RWPE1 (cell line): ENCODE measurements around the gene CELF4.
A peak's percentile ranks its signal among the peaks of the same experiment; 100 is the strongest.

Experiments
- CTCF ChIA-PET: fragments of 350-600 bp; sonication (Branson Sonifier 250); formaldehyde crosslinking; extraction: SDS; loops from one replicate; lab custom pipeline; 2021; lab: Yijun Ruan, JAX
- POLR2A ChIA-PET: fragments of 400-600 bp; formaldehyde crosslinking; extraction: SDS; loops from one replicate; lab custom pipeline; 2020; ENCODE audit warnings: antibody characterized with exemption; ENCODE audit not compliant: low non-redundant PET; lab: Yijun Ruan, JAX
- DNase-seq: peaks from one replicate; pipeline ENCODE4 v3.0.0; 2012; ENCODE audit warnings: low spot score
- H3K27ac ChIP-seq: fragments of 450-650 bp; 2 replicates; pipeline ENCODE4 v1.5.1; 2017
- CTCF ChIP-seq: fragments of 450-650 bp; conservative IDR thresholded peaks from 2 replicates; pipeline ENCODE4 v1.5.1; 2017; ENCODE audit warnings: low read depth, mild to moderate bottlenecking

CELF4 gene

GRCh38 chr18:37534627-37535026 lies 31.0 kb downstream of the CELF4 start:
- H3K27ac ChIP-seq, result no peak overlapping the region
- TF ChIP-seq CTCF, result no peak
- DNase-seq, result no peak
- CTCF ChIA-PET, result no interaction called here
- POLR2A ChIA-PET, result no interaction called here

DNA sequence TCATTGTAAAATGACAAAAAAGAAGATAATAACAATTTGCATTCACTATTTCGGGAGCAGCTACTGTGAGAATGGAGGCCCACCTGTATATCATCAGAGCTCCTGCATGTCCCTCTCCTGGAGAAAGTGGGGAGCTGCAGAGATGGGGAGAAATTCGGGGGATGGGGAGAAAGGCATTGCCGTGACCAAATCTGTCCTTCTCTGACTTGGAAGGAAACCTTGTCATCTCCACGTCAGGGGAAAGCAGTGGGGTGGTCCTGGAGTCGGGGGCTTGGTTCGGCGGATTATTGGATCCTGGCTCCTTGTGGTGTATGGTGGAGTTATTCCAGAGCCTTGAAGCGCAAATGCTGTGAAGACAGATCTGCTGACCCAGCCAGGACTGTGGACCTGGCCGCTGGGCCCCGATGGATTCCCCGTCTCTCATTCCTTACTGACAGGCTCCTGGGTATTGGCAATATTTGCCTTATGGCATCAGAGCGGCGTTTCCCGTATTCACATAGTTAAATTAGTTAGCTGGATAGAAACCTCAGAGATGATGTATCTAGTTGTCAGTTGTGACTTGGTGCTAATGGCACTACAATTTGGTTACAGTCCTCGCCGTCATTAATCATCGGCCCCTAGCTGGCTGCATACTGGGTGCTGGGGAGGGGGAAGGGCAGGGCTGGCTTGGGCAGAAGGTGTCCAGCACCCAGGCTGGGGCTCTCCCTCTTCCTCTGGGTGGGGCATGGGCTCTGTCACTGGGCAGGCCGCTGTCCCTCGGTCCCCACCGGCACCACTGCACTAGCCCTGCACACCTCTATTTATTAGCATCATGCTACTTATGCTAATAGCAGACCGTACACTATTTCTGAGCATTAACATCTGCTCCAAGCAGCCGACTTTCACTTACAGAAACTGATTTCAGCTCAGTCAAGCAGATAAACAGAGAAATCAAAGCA lies 31.7 kb downstream of the CELF4 start:
- H3K27ac ChIP-seq, result no peak overlapping the region
- peak; percentile 4 for DNase-seq
- ChIA-PET POLR2A (no interaction called here), CTCF (interaction anchor here (0.8 kb wide), 1 partner anchor 54 kb away, joined by 3 read pairs; no protein-coding TSS in a partner anchor)
- no peak for TF ChIP-seq CTCF

DNA sequence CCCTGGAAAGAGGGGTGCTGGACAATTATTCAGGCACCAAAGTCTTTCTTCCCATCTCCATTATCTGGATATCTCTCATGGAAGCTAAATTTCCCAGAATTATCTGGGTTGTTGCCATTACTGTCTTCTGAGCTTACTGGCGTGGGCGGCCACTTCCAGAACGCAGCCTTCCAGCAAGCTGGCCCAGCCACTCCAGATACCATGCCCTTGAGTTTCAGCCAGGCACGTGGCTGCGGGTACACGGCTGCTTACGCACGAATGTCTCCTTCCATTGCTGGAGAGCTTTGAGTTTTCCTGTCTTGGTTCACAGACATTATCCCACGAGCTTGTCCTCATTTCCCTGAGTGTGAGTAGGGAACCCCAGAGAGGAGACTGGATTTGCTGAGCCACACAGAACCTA lies 32.7 kb downstream of the CELF4 start:
- no peak for DNase-seq
- CTCF ChIA-PET, result no interaction called here
- TF ChIP-seq CTCF, result no peak
- H3K27ac ChIP-seq, result no peak overlapping the region
- POLR2A ChIA-PET, result no interaction called here

DNA sequence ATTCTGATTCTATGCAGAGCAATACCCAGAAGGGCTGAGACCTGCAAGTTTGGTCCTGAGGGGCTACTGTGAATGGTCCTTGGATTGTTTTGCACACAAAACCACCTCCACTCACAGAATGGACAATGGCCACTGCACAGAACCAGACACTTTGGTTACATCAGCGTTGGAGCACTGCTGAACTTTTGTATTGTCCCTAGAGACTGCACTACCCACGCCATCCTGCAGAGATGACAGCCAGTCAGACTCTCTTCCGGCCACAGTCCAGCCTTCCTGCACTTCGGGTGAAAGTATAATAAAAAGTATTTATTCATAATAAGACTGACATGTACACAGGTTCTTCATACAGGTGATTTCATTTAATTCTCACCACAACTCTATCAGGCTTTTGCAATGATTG lies 35.7 kb downstream of the CELF4 start:
- TF ChIP-seq CTCF, result no peak
- no peak overlapping the region for H3K27ac ChIP-seq
- ChIA-PET CTCF (interaction anchor here (0.6 kb wide), 1 partner anchor 476 kb away, joined by 3 read pairs; no protein-coding TSS in a partner anchor), POLR2A (no interaction called here)
- DNase-seq, result no peak

DNA sequence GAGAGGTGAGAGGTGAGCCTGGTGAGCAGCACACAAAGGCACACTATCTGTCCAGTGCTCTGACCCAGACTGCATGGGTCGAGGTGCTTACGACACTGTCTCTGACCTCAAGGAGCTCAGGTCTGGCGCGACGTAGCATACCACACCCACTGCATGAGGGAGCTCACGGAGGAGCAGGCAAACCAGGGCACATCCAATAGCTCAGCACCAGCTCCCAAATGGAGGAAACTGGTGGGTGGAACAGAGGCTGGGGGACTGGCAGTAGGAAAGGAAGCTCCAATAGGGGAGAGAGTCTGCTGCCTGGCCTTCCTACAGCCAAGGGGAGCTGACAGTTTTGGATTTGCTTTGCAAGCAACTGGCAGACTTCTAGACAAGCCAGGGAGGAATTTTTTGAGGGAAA lies 36.3 kb downstream of the CELF4 start:
- POLR2A ChIA-PET, result no interaction called here
- DNase-seq, result no peak
- no peak overlapping the region for H3K27ac ChIP-seq
- CTCF ChIA-PET, result interaction anchor here (0.6 kb wide), 1 partner anchor 476 kb away, joined by 3 read pairs; no protein-coding TSS in a partner anchor
- no peak for TF ChIP-seq CTCF

GRCh38 chr18:37527395-37527794 lies 38.2 kb downstream of the CELF4 start:
- TF ChIP-seq CTCF, result no peak
- no peak overlapping the region for H3K27ac ChIP-seq
- ChIA-PET CTCF (interaction anchor here (1.8 kb wide), 1 partner anchor 10 kb away, joined by 5 read pairs; no protein-coding TSS in a partner anchor), POLR2A (no interaction called here)
- no peak for DNase-seq
